HG02884 (cell line): ENCODE results near the gene PPP1CB.
"Not testable (repeated sequence)": the region's sequence is repeated elsewhere in the genome, so short reads cannot be mapped to it uniquely, and the experiment has no call there.

Experiments used
- ATAC-seq: cut with Tn5 transposase; IDR thresholded peaks from one replicate; pipeline ENCODE4 v1.9.1; 2021; ENCODE audit warnings: mild to moderate bottlenecking, moderate library complexity; ENCODE audit not compliant: unreplicated experiment

PPP1CB gene

GRCh38 chr2:28742619-28743018, 9.0 kb upstream of the PPP1CB start:
- ATAC-seq, result not testable (repeated sequence)

DNA sequence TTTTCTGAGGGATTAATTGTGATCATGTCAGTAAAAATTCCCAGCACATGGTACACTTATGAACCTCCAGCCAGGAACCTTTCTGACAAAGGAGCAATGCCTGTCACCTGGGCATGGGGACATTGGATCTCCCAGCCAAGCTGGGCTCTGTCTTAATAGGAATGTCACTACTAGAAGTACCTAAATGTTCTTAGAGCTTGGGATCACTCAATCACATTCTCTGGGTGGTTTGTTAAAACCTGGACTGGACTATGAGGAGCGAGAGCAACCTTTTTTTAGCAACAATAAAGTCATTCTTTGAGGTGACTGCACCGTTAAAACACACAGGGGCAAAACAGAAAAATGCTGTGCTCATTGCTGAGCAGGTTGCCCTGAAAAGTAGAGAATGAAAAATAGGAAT, 6.4 kb upstream of the PPP1CB start:
- no peak for ATAC-seq

- ATAC-seq, result no peak
Observed at GRCh38 chr2:28745876-28746275, 5.8 kb upstream of the PPP1CB start.

- ATAC-seq, result no peak
Observed at GRCh38 chr2:28746429-28747111, 5.1 kb upstream of the PPP1CB start.

DNA sequence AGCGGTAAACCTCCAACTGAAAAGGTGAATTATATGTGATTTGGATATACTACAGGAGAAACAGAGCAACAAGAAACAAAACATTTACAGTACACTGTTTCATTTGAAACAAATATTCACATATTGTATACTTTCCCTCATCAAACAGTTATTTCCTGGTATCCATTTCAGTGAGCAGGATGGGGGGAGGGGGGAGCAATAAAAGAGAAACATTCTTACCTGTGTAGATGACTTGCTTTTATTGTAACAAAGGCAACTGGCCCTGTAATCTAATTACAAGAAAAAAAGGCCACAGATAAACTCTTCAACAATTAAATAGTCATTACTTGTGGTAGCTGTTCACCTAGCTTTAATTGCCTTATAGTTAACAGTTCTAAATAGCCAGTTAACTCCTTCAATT, 3.9 kb upstream of the PPP1CB start:
- no peak for ATAC-seq

DNA sequence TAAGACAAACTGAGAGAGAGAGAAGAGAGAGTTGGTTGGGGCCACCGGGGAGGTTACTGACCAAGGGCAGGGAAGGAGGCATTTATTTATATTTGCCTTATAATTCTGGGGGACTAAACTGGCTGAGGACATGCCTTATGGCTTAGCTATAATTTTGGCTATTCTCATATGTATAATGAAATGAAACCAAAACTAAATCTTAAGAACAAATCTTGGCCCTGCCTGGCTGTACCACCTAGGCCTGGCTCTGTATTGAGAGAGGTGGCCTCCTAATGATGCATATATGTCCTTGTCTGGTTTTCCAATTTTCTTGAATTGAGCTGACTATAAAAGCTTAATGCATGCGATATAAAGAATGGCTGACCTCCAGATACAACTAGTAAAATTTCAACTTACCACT, 3.5 kb upstream of the PPP1CB start:
- no peak for ATAC-seq

DNA sequence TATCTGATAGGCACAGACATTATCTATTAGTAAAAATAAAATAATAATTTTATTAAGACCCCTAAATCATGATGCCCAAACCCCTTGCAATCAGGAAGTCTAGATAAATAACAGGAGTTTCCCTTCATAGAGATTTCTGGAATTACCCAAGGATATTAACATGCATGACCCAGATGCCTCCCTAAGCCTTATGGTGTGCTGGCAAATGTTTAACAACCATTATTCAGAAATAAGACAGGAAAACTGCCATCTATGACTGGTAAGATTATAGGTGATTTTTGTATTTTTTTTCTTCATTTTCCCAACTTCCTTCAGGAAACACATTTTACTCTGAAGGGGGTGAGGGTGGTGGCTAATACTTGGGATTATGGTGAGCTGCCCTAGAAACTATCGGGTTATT, 2.7 kb upstream of the PPP1CB start:
- no peak for ATAC-seq

DNA sequence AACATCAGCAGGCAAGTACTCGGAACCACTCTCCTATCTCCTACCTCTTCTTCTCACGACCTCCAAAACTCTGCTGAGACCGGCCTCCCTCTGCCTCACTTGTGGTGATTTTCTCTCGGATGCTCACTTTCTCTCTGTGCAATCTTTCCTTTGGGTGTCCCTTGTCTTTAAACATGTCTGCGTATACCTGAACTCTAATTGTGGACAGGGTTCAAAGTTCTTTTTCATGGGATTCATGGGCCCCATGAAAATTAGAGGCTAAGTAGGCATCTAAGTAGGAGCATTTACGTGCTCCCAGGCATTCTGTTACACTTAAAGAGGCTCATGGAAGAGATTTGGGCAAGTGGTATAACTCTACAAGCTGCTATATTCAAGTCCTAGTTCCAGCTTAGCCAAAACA, 2.1 kb upstream of the PPP1CB start:
- no peak for ATAC-seq

- no peak for ATAC-seq
Observed at GRCh38 chr2:28750316-28751251, 1.0 kb upstream of the PPP1CB start.

GRCh38 chr2:28751956-28752630, 463 bp downstream of the PPP1CB start:
- peak; percentile 26 for ATAC-seq

GRCh38 chr2:28752631-28753376, 1.2 kb downstream of the PPP1CB start:
- no peak for ATAC-seq

- no peak for ATAC-seq
Observed at GRCh38 chr2:28754321-28754720, 2.7 kb downstream of the PPP1CB start.

DNA sequence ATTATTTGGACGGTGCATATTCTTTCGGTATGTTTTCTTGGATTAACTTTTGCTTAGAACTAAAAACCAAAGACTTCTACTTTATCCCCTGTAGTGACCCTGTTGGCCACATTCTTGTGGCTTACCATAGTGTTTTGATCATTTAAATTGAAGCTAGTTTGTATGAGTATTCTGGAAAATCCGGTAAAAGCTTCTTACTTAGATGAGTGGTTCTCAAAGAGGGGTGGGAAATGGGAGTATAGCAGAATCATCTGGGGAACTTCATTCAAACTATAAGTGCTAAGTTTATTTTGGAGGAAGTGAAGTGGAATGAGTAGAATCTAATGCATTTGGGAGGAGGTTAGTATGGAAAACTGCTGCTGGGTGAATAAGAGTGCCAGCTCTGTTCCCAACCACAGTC, 3.8 kb downstream of the PPP1CB start:
- no peak for ATAC-seq

DNA sequence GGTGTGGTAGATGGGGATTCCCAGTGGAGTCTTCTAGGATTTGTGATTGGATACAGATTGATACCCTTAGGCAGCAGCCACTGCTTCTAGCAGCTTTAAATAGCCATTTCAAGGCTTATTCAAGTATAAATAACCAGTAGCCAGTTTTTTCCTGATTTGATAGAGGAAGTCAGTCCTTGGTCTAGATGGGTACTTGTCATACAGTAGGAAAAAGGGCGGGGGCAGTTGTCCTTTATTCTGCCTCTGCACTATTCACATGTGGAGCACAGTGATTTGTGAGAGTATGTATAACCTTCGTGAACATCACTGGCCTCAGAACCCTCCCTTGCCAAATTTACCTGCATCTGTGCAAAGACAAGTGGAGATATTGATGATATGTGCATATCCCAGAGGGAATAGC, 6.8 kb downstream of the PPP1CB start:
- ATAC-seq, result no peak

DNA sequence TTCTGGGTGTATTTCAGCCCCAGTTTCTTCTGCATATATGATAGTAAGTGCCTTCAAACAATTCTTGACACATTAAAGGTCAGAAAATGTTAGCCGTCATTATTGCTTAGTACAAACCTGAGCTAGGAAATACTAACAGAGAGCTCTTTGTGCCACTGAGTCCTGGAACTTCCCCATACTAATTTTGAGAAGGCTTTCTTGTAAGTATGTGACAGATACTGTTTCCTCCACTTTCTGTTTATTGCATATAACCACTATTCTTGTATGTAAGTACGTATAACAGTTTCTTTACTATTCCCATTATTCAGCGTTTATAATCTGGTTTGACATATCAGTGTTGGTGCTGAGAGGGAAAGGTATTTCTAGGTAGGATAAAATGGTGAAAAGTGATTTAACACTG, 9.8 kb downstream of the PPP1CB start:
- no peak for ATAC-seq

DNA sequence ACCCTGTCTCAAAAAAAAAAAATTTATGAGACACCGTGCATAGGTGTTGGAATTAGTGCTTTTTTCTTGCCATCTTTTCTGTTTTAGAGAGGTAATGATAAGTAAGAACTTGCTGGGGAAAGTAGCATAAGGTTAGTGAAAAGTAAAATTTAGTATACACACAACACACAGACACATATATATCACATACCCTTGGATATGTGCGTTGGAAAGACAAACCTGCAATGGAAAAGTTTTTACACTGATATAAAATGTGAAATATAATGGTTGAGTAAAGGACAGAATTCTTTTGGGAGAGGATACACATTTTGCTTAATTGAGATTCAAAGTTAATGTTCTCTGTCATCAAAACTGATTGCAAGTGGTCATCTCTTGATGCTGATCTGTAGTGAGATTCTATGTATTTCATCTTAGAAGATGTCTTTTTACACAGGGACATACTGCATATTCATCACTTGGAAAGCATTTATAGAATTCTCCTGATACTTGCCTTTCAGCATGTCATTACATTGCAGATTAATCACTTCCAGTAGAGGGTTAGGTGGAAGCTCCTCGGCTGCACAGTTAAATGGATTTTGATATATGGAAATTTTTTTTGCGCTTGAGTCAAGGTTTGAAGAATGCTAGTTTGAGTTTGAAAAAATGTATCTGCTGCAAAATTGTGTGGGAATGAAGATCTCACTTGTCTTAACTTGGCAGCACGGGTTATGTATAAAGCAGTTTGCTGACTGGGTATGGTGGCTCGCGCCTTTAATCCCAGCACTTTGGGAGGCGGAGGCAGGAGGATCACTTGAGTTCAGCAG, 13.5 kb downstream of the PPP1CB start:
- no peak for ATAC-seq

GRCh38 chr2:28766070-28766469, 14.4 kb downstream of the PPP1CB start:
- no peak for ATAC-seq

GRCh38 chr2:28767337-28767736, 15.7 kb downstream of the PPP1CB start:
- ATAC-seq, result no peak

- no peak for ATAC-seq
Observed at GRCh38 chr2:28768422-28768821, 16.8 kb downstream of the PPP1CB start.

GRCh38 chr2:28768952-28769351, 17.3 kb downstream of the PPP1CB start:
- no peak for ATAC-seq
